Stimulated activated naive CD4-positive, alpha-beta T cell treated with Interleukin-2 at 50 U/mL for 16 hours (primary cell): ENCODE results near the gene SPINK6.

Source experiments
- DNase-seq: peaks from one replicate; lab custom pipeline; 2025; lab: John Stamatoyannopoulos, UW

The SPINK6 gene

GRCh38 chr5:148202531-148203203 is at the start of gene SPINK6:
Gene SPINK6 (plus strand): TSS chr5:148203042. CDS start chr5:148203097, 55 bp downstream.
- no peak for DNase-seq

DNA sequence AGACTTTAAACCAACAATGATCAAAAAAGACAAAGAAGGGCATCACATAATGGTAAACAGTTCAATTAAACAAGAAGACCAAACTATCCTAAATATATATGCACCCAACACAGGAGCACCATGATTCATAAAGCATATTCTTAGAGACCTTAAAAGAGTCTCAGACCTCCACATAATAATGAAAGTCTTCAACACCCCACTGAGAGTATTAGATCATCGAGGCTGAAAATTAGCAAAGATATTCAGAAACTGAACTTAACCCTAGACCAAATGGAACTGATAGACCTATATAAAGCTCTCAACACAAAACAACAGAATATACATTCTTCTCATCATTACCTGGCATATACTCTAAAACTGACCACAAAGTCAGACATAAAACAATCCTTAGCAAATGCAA is 46.2 kb upstream of the SPINK6 start:
- no peak for DNase-seq

- no peak for DNase-seq
Measured at GRCh38 chr5:148162038-148162437, 40.8 kb upstream of the SPINK6 start.

DNA sequence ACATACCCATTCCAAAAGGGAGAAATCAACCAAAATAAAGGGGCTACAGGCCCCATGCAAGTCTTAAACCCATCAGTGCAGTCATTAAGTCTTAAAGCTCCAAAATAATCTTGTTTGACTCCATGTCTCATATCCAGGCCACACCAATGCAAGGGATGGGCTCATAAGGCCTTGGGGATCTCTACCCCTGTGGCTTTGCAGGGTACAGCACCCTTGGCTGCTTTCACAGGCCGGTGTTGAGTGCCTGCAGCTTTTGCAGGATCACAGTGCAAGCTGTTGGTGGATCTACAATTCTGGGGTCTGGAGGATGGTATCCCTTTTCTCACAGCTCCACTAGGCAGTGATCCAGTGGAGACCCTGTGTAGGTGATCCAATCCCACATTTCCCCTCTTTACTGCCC is 39.5 kb upstream of the SPINK6 start:
- DNase-seq: no peak

GRCh38 chr5:148166550-148167283 is 36.1 kb upstream of the SPINK6 start:
- DNase-seq: no peak

- DNase-seq: no peak
Measured at GRCh38 chr5:148168246-148168645, 34.6 kb upstream of the SPINK6 start, which contains the start of gene SPINK14. Gene SPINK14 (plus strand): TSS chr5:148168546. CDS start chr5:148169733, 1,187 bp downstream.

- DNase-seq: no peak
Measured at GRCh38 chr5:148172377-148172776, 30.5 kb upstream of the SPINK6 start.

DNA sequence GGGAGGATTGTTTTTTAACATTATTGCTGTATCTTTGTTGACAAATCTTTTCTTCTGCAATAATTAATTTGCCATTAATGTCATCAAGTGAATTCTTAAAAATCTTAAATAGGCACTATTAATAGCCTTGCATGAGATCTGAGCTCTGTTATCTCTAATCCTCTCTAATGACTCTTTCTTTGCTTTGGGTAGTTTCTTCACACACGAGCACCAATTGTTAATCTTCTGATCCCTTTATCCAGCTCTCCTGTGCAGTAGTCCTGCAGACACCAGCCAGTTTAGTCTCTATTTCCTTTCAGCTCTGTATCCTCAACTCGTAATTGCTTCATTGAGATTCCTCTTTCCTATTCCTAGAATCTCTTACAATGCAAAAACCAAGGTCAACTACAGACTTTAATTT is 26.4 kb upstream of the SPINK6 start:
- no peak for DNase-seq

- no peak for DNase-seq
Measured at GRCh38 chr5:148177207-148177606, 25.6 kb upstream of the SPINK6 start.

GRCh38 chr5:148179234-148179824 is 23.5 kb upstream of the SPINK6 start:
- no peak for DNase-seq

GRCh38 chr5:148186248-148187003 is 16.4 kb upstream of the SPINK6 start:
- DNase-seq: no peak

GRCh38 chr5:148191010-148191409 is 11.8 kb upstream of the SPINK6 start:
- DNase-seq: no peak

DNA sequence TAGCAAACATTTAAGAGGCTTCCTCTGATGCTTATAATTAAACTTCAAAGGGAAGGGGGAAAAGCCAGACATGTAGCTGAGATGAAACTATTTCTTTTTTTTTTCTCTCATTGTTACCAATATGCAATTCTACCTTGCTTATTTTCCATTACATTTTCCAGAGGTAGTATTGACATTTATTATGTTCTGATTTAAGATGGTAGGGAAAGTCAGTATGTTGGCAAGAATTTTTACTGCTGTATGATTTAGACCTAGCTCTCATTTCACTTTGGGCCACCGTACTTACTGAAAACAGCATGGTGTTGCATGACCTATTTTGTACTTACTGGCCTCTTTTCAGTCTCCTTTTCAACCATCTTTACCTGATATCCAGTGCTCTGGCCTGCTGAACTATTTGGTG is 9.6 kb upstream of the SPINK6 start:
- no peak for DNase-seq

DNA sequence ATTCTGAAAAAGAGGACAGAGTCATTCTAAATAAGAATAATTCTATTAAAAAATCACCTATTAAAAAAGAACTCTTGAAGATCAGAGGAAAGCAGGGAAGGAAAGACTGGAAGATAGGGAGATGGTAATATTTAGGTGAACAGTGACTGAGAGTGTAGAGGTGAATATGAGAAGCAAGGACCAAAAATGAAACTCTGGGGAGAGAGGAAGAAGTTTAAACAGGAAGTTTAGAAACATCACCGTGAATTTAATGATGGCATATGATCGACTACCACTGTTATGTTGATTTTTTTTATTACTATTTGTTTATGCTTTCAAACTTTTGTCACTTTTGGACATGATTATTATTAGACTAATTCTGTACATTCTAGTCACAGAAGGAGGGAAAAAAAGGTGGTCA is 1.7 kb upstream of the SPINK6 start:
- no peak for DNase-seq

DNA sequence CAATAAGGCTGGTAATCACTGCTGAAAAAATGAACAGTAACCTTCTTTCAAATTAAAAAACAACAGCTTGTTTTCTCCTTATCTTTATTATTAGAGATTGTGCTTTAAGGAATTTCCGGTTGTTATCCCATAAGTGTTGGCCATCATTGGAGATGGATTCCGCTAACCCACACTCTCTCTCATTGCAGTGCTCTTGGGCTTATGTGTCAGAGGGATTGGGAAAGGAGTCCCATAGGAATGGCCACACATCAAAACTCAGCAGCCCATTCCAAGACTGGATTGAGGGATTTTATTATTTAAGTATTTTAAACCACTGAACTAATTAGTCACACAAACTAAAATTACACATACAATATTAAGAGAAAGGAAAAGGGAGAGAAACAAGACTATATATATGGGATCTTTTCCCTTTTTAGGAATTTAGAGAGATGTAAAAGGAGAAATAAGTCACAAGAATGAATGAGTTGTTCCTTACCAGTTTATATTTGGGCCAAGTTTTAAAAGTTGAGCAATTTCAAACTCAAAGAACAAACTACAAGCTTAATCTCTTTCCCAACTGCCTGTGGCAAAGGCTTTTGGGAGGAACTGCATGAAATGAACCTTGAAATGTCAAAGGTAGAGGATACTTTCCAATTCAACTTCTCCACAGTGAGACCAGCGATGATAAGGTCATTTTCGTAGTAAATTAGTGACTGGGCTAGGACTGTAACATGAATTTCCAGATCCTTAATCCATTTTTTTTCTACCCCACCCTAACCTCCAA is 2.4 kb downstream of the SPINK6 start:
- no peak for DNase-seq

DNA sequence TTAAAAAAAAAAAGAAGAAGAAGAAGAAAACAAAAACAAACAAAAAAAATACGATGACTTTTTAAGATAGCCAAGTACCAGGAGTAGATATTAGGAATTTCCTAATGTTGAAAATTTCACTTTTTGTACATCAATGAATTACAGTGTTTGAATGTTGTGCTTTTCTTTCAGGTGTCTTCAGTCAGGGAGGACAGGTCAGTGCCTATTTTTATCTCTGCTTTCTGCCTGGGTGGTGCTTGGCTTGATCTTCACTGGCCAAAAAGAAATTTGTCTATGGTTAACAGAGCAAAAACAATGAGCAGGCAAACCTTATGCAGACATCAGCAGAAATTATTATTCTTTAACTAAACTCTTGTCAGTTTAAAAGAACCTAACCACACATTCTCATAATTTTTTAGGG is 3.0 kb downstream of the SPINK6 start:
- no peak for DNase-seq

GRCh38 chr5:148206620-148207019 is 3.8 kb downstream of the SPINK6 start:
- no peak for DNase-seq

- no peak for DNase-seq
Measured at GRCh38 chr5:148208226-148208625, 5.4 kb downstream of the SPINK6 start.

DNA sequence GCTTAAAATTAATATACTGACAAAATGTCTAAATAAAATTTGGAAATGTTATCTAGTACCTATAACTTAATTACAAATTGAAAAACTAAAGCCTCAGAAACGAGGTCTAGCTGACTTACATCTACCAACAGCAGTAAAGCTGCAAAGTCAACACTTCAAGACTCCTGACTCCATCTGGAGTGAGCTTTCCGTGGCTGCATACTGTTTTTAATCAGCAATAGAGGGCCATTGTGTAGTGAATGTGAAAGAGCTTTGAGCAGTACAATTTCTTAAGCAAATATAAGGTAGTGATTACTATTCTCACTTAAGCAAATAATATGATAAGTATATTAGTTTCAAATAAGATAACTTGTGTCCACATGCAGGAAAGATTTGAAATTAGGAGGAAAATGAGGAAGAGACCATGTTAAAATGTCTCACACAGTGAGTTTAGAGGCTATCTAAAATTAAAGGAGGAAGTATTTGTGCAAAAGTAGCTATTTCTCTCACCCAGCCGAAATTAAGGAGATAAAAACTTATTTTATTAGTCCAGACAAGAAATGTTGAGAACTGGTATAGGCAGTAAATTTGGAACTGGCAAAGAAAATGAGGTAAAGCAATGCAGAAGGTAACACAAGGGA is 6.4 kb downstream of the SPINK6 start:
- no peak for DNase-seq

DNA sequence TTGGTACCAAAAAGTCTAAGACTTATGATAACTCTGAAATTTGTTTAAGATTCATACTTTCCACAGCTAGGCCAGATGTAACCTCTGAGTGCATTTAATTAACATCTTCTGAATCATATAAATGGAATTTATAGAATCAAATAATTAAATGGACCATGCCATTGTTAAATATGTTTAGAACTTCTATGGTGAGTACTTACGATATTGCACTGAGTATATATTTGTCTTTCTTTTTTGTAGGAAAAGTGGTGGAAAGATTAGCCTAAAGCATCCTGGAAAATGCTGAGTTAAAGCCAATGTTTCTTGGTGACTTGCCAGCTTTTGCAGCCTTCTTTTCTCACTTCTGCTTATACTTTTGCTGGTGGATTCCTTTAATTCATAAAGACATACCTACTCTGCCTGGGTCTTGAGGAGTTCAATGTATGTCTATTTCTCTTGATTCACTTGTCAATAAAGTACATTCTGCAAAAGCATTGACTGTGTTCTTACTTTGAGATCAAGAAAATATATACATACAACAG is 11.9 kb downstream of the SPINK6 start:
- no peak for DNase-seq

- DNase-seq: no peak
Measured at GRCh38 chr5:148221508-148221907, 18.7 kb downstream of the SPINK6 start.
